Muscle of leg (tissue), 9 donors: ENCODE results near the gene SPINK1. TPM values are rescaled to one million over a fixed set of nuclear protein-coding genes. Genes with fewer than 3 reads are reported as not detected.

Source experiments
- polyA plus RNA-seq, 8 donors: library from polyadenylated mRNA; unstranded; fragments of 120-200 nt; gene quantifications; one replicate each; pipeline versions ENCODE4 v1.2.1 to v1.2.3, GENCODE V29; 2013; ENCODE audit warnings: inconsistent platforms in 1 of 8, low replicate concordance in 1 of 8; ENCODE audit not compliant: insufficient read length in 8 of 8, insufficient read depth in 1 of 8
- total RNA-seq: library from RNA; stranded (reverse); fragments of 120-200 nt; gene quantifications from one replicate; pipeline ENCODE4 v1.2.4, GENCODE V29; 2013

Gene SPINK1
- total and polyA plus RNA-seq, 9 donors, result 1.4 to 7.6 (median 2.0) TPM; not detected in 5

Other genes with a start within 250 kb of the SPINK1 start
- gene JAKMIP2, start 48.9 kb downstream of the SPINK1 start, total RNA-seq, result 2.0 TPM
- 1 to 10 TPM; 2.0 to 4.6 (median 2.7) TPM for gene JAKMIP2, start 48.9 kb downstream of the SPINK1 start, polyA plus RNA-seq
- gene SCGB3A2, start 47.0 kb upstream of the SPINK1 start, total RNA-seq, result not detected
- gene SCGB3A2, start 47.0 kb upstream of the SPINK1 start, polyA plus RNA-seq, result 10 to 100 TPM in 1 of 8 donors, under 1 TPM in 3, not detected in 4; 0.23 to 60.5 (median 0.33) TPM
- gene C5orf46, start 74.9 kb upstream of the SPINK1 start, total RNA-seq, result not detected
- not detected for gene C5orf46, start 74.9 kb upstream of the SPINK1 start, polyA plus RNA-seq
- gene SPINK5, start 232.3 kb upstream of the SPINK1 start, total RNA-seq, result 0.27 TPM
- gene SPINK5, start 232.3 kb upstream of the SPINK1 start, polyA plus RNA-seq, result under 1 TPM in 7 of 8 donors, not detected in 1; 0.11 to 0.45 (median 0.22) TPM